ENCODE measurements around the gene DPM3.
"Not testable (repeated sequence)": the region's sequence is repeated elsewhere in the genome, so short reads cannot be mapped to it uniquely, and the experiment has no call there.

DPM3 gene

GRCh38 chr1:155124503-155125463, 15.5 kb downstream of the DPM3 start:
- DNase-seq = no peak

- no peak for DNase-seq
Observed at GRCh38 chr1:155123801-155124200, 16.5 kb downstream of the DPM3 start.

- DNase-seq = no peak
Observed at GRCh38 chr1:155122308-155122707, 18.0 kb downstream of the DPM3 start.

GRCh38 chr1:155121249-155121648, 19.1 kb downstream of the DPM3 start:
- DNase-seq = no peak

GRCh38 chr1:155120253-155120652, 20.1 kb downstream of the DPM3 start:
- DNase-seq = no peak

GRCh38 chr1:155118090-155118489, 22.2 kb downstream of the DPM3 start:
- not testable (repeated sequence) for DNase-seq

GRCh38 chr1:155117610-155118009, 22.7 kb downstream of the DPM3 start:
- DNase-seq = no peak

- DNase-seq = no peak
Observed at GRCh38 chr1:155116113-155116764, 24.1 kb downstream of the DPM3 start.

- no peak for DNase-seq
Observed at GRCh38 chr1:155113450-155113980, 26.8 kb downstream of the DPM3 start.

- DNase-seq = no peak
Observed at GRCh38 chr1:155110826-155111225, 29.5 kb downstream of the DPM3 start.

GRCh38 chr1:155110381-155110780, 29.9 kb downstream of the DPM3 start:
- DNase-seq = no peak

- no peak for DNase-seq
Observed at GRCh38 chr1:155108296-155108695, 32.0 kb downstream of the DPM3 start.

- DNase-seq = no peak
Observed at GRCh38 chr1:155107309-155108264, 32.7 kb downstream of the DPM3 start.

- no peak for DNase-seq
Observed at GRCh38 chr1:155106862-155107261, 33.5 kb downstream of the DPM3 start.

GRCh38 chr1:155105604-155106011, 34.7 kb downstream of the DPM3 start:
- no peak for DNase-seq

GRCh38 chr1:155104605-155105534, 35.5 kb downstream of the DPM3 start:
- no peak for DNase-seq

GRCh38 chr1:155103325-155103724, 37.0 kb downstream of the DPM3 start:
- DNase-seq = no peak

GRCh38 chr1:155099331-155099730, 41.0 kb downstream of the DPM3 start:
- no peak for DNase-seq

- no peak for DNase-seq
Observed at GRCh38 chr1:155094622-155094948, 45.7 kb downstream of the DPM3 start.

GRCh38 chr1:155093911-155094621, 46.3 kb downstream of the DPM3 start:
- DNase-seq = no peak

- no peak for DNase-seq
Observed at GRCh38 chr1:155092641-155093040, 47.7 kb downstream of the DPM3 start.
